Trophoblast cell (in vitro differentiated cells and primary cell): ENCODE results near the gene NTM.

Experiments
- DNase-seq, 2 donors: peaks; one replicate each; pipeline ENCODE4 v3.0.0-alpha.2; 2016
- H2AFZ ChIP-seq: 2 replicates; pipeline ENCODE4 v1.6.1; 2013; ENCODE audit warnings: low read length, moderate library complexity, mild to moderate bottlenecking; ENCODE audit not compliant: insufficient read depth, poor library complexity
- H2AK5ac ChIP-seq: 2 replicates; pipeline ENCODE4 v1.6.1; 2013; ENCODE audit warnings: mild to moderate bottlenecking, low read length
- H2BK120ac ChIP-seq: 2 replicates; pipeline ENCODE4 v1.6.1; 2013; ENCODE audit warnings: low read length, mild to moderate bottlenecking, moderate library complexity; ENCODE audit not compliant: insufficient read depth, poor library complexity
- H2BK12ac ChIP-seq: 2 replicates; pipeline ENCODE4 v1.6.1; 2013; ENCODE audit warnings: mild to moderate bottlenecking, low read length, moderate library complexity
- H2BK5ac ChIP-seq: 2 replicates; pipeline ENCODE4 v1.6.1; 2013; ENCODE audit warnings: low read length, low read depth, moderate library complexity, mild to moderate bottlenecking; ENCODE audit not compliant: poor library complexity
- H3K14ac ChIP-seq: 2 replicates; pipeline ENCODE4 v1.6.1; 2013; ENCODE audit warnings: mild to moderate bottlenecking, low read length
- H3K18ac ChIP-seq: 2 replicates; pipeline ENCODE4 v1.6.1; 2013; ENCODE audit warnings: mild to moderate bottlenecking, low read length
- H3K23ac ChIP-seq: 2 replicates; pipeline ENCODE4 v1.6.1; 2013; ENCODE audit warnings: low read length
- H3K27ac ChIP-seq: 2 replicates; pipeline ENCODE4 v1.5.1; 2013; ENCODE audit warnings: low read depth, mild to moderate bottlenecking, inconsistent platforms, low read length, moderate library complexity
- H3K27me3 ChIP-seq: 2 replicates; pipeline ENCODE4 v1.6.1; 2013; ENCODE audit warnings: inconsistent platforms, mild to moderate bottlenecking, low read length, moderate library complexity; ENCODE audit not compliant: insufficient read depth
- H3K36me3 ChIP-seq, 2 experiments: 1 replicate in 1 of 2; 2 replicates in 1 of 2; pipeline ENCODE4 v1.6.1; 2013; ENCODE audit warnings: low read length in 2 of 2, mild to moderate bottlenecking in 2 of 2, moderate library complexity in 1 of 2; ENCODE audit not compliant: insufficient read depth in 2 of 2, control insufficient read depth in 1 of 2
- H3K4ac ChIP-seq: 2 replicates; pipeline ENCODE4 v1.6.1; 2013; ENCODE audit warnings: low read depth, mild to moderate bottlenecking, low read length, moderate library complexity
- H3K4me1 ChIP-seq, 2 experiments: 1 replicate in 1 of 2; 2 replicates in 1 of 2; pipeline ENCODE4 v1.6.1; 2013; ENCODE audit warnings: low read length in 2 of 2, mild to moderate bottlenecking in 2 of 2, moderate library complexity in 1 of 2; ENCODE audit not compliant: insufficient read depth in 2 of 2, control insufficient read depth in 1 of 2
- H3K4me2 ChIP-seq: 2 replicates; pipeline ENCODE4 v1.6.1; 2013; ENCODE audit warnings: inconsistent platforms, mild to moderate bottlenecking, low read length, moderate library complexity
- H3K4me3 ChIP-seq: 2 replicates; pipeline ENCODE4 v1.5.1; 2013; ENCODE audit warnings: mild to moderate bottlenecking, low read depth, low read length, inconsistent platforms
- H3K79me1 ChIP-seq: one replicate; pipeline ENCODE4 v1.6.1; 2013; ENCODE audit warnings: low read length
- H3K79me2 ChIP-seq: 2 replicates; pipeline ENCODE4 v1.6.1; 2013; ENCODE audit warnings: low read length, mild to moderate bottlenecking; ENCODE audit not compliant: control insufficient read depth, insufficient read depth, poor library complexity
- H3K9ac ChIP-seq: 2 replicates; pipeline ENCODE4 v1.6.1; 2013; ENCODE audit warnings: mild to moderate bottlenecking, low read length
- H3K9me3 ChIP-seq: 2 replicates; pipeline ENCODE4 v1.6.1; 2013; ENCODE audit warnings: low read depth, mild to moderate bottlenecking, control low read depth, inconsistent platforms, low read length; ENCODE audit not compliant: insufficient read depth
- H4K12ac ChIP-seq: 2 replicates; pipeline ENCODE4 v1.6.1; 2013; ENCODE audit warnings: low read depth, mild to moderate bottlenecking, low read length, moderate library complexity
- H4K8ac ChIP-seq: 2 replicates; pipeline ENCODE4 v1.6.1; 2013; ENCODE audit warnings: low read depth, mild to moderate bottlenecking, low read length, moderate library complexity
- H4K91ac ChIP-seq: one replicate; pipeline ENCODE4 v1.6.1; 2013; ENCODE audit warnings: low read depth, mild to moderate bottlenecking, low read length, moderate library complexity
- WGBS: extraction: QIAGEN DNeasy Blood & Tissue Kit; methylation state at CpG from one replicate; pipeline ENCODE4 v1.1.7; 2013; ENCODE audit warnings: missing lambda C conversion rate; ENCODE audit not compliant: insufficient read length, insufficient coverage; ENCODE audit errors: extremely low coverage; 5-methylcytosine and 5-hydroxymethylcytosine counted together

The NTM gene

GRCh38 chr11:131583938-131584337 is 213.5 kb downstream of the NTM start:
- no CpG with 5 or more reads among the region's 6 CpGs for WGBS

GRCh38 chr11:131584785-131585592 is 214.6 kb downstream of the NTM start:
- no peak overlapping the region for H2AK5ac ChIP-seq
- H4K12ac ChIP-seq = no peak overlapping the region
- no peak overlapping the region for H2BK5ac ChIP-seq
- H3K36me3 ChIP-seq = no peaks in the 10 kb centered on the region
- H3K4me1 ChIP-seq = no peaks in the 10 kb centered on the region
- H2AFZ ChIP-seq = no peak overlapping the region
- H3K4me2 ChIP-seq = no peak overlapping the region
- no peak overlapping the region for H3K27ac ChIP-seq
- H3K23ac ChIP-seq = no peak overlapping the region
- no peak overlapping the region for H2BK120ac ChIP-seq
- no peaks in the 10 kb centered on the region for H3K79me1 ChIP-seq
- no peak overlapping the region for H3K9ac ChIP-seq
- no peaks in the 10 kb centered on the region for H3K79me2 ChIP-seq
- no CpG with 5 or more reads among the region's 24 CpGs for WGBS
- no peak overlapping the region for H3K18ac ChIP-seq
- no peaks in the 10 kb centered on the region for H3K27me3 ChIP-seq
- DNase-seq = no peak
- H3K4ac ChIP-seq = no peak overlapping the region
- no peak overlapping the region for H3K4me3 ChIP-seq
- peaks cover 1% of the 10 kb centered on the region for H3K9me3 ChIP-seq
- H3K14ac ChIP-seq = no peak overlapping the region
- no peak overlapping the region for H4K91ac ChIP-seq
- H4K8ac ChIP-seq = no peak overlapping the region
- no peak overlapping the region for H2BK12ac ChIP-seq

More at GRCh38 chr11:131583938-131584337, 213.5 kb downstream of the NTM start:
- no peaks in the 10 kb centered on the region for H3K36me3 ChIP-seq
- H3K79me2 ChIP-seq = no peaks in the 10 kb centered on the region
- no peak for DNase-seq
- no peak overlapping the region for H2AFZ ChIP-seq
- H2BK120ac ChIP-seq = no peak overlapping the region
- H2BK5ac ChIP-seq = no peak overlapping the region
- H3K4me2 ChIP-seq = no peak overlapping the region
- H2BK12ac ChIP-seq = no peak overlapping the region
- no peak overlapping the region for H3K27ac ChIP-seq
- no peaks in the 10 kb centered on the region for H3K9me3 ChIP-seq
- no peak overlapping the region for H2AK5ac ChIP-seq
- no peak overlapping the region for H3K18ac ChIP-seq
- no peaks in the 10 kb centered on the region for H3K27me3 ChIP-seq
- no peak overlapping the region for H3K23ac ChIP-seq
- H3K14ac ChIP-seq = no peak overlapping the region
- H3K9ac ChIP-seq = no peak overlapping the region
- H4K8ac ChIP-seq = no peak overlapping the region
- H3K79me1 ChIP-seq = no peaks in the 10 kb centered on the region
- no peak overlapping the region for H4K91ac ChIP-seq
- H3K4me1 ChIP-seq = no peaks in the 10 kb centered on the region
- no peak overlapping the region for H3K4me3 ChIP-seq
- no peak overlapping the region for H3K4ac ChIP-seq
- H4K12ac ChIP-seq = no peak overlapping the region

GRCh38 chr11:131588057-131588456 is 217.6 kb downstream of the NTM start:
- Histone ChIP-seq H3K4me1 (peaks cover 5 to 6% of the 10 kb centered on the region in 2 experiments), H3K79me2 (no peaks in the 10 kb centered on the region), H3K4me2 (no peak overlapping the region), H3K9ac (no peak overlapping the region), H3K23ac (no peak overlapping the region), H3K18ac (no peak overlapping the region), H4K12ac (no peak overlapping the region), H2BK12ac (no peak overlapping the region), H3K4me3 (no peak overlapping the region), H2AK5ac (no peak overlapping the region), H3K4ac (no peak overlapping the region), H4K91ac (no peak overlapping the region), H3K27ac (no peak overlapping the region), H4K8ac (no peak overlapping the region), H3K14ac (no peak overlapping the region), H3K36me3 (no peaks in the 10 kb centered on the region), H2BK5ac (no peak overlapping the region), H2AFZ (no peak overlapping the region), H3K79me1 (no peaks in the 10 kb centered on the region), H2BK120ac (no peak overlapping the region), H3K9me3 (peaks cover 1% of the 10 kb centered on the region), H3K27me3 (no peaks in the 10 kb centered on the region)
- DNase-seq = no peak
- no CpG with 5 or more reads among the region's 3 CpGs for WGBS

GRCh38 chr11:131591051-131591461 is 220.6 kb downstream of the NTM start:
- no peak overlapping the region for H2AFZ ChIP-seq
- H3K27ac ChIP-seq = no peak overlapping the region
- no peaks in the 10 kb centered on the region for H3K79me1 ChIP-seq
- H2AK5ac ChIP-seq = no peak overlapping the region
- H3K18ac ChIP-seq = no peak overlapping the region
- no peak overlapping the region for H4K91ac ChIP-seq
- peaks cover 1% of the 10 kb centered on the region for H3K9me3 ChIP-seq
- H3K4ac ChIP-seq = no peak overlapping the region
- H3K79me2 ChIP-seq = no peaks in the 10 kb centered on the region
- H3K36me3 ChIP-seq = no peaks in the 10 kb centered on the region
- no peak overlapping the region for H3K9ac ChIP-seq
- H3K14ac ChIP-seq = no peak overlapping the region
- no peak overlapping the region for H2BK5ac ChIP-seq
- H2BK12ac ChIP-seq = no peak overlapping the region
- no CpG with 5 or more reads among the region's 7 CpGs for WGBS
- no peak overlapping the region for H4K12ac ChIP-seq
- no peak for DNase-seq
- H2BK120ac ChIP-seq = no peak overlapping the region
- peaks cover 5 to 6% of the 10 kb centered on the region in 2 experiments for H3K4me1 ChIP-seq
- no peak overlapping the region for H3K4me3 ChIP-seq
- H3K4me2 ChIP-seq = no peak overlapping the region
- no peak overlapping the region for H3K23ac ChIP-seq
- peaks cover 5% of the 10 kb centered on the region for H3K27me3 ChIP-seq
- no peak overlapping the region for H4K8ac ChIP-seq
